Measurements from ENCODE around the gene PTPRK. TPM values are rescaled to one million over a fixed set of nuclear protein-coding genes. Genes with fewer than 3 reads are reported as not detected.

The PTPRK gene
- total and polyA plus RNA-seq, 4 donors, result 8.2 to 224 (median 42.9) TPM

- H3K27ac ChIP-seq (ENCODE audit: low read depth in 1 of 2, low read length in 1 of 2), result no peak overlapping the region
- no peak for ATAC-seq (ENCODE audit: insufficient read depth, low FRiP score)
- TF ChIP-seq CTCF (IDR thresholded peaks at IDR 0.05; ENCODE audit: control extremely low read depth, extremely low read depth), result no peak
Measured at GRCh38 chr6:128352366-128352765, 168.0 kb downstream of the PTPRK start.

DNA sequence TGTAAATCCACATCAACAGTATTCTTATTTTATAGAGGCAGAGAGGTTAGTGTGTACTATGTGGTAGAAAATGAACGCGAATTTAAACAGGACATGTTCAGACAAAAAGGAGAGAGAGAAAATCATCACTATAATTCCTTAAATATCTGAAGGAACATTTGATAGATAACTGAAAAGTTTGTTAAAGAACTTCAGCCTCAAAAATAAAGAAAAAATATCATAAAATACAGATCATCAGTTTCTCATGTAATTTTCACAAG lies 169.2 kb downstream of the PTPRK start:
- no peak overlapping the region for H3K27ac ChIP-seq (ENCODE audit: low read depth in 1 of 2, low read length in 1 of 2)
- H3K27me3 ChIP-seq (ENCODE audit: control insufficient read depth in 3 of 3, insufficient read depth in 3 of 3, low read length in 2 of 3), result no peaks in the 10 kb centered on the region
- TF ChIP-seq CTCF (IDR thresholded peaks at IDR 0.05; ENCODE audit: control extremely low read depth, extremely low read depth), result no peak
- no peaks in the 10 kb centered on the region for H3K9me3 ChIP-seq (ENCODE audit: control insufficient read depth in 4 of 4, insufficient read depth in 3 of 4, low read length in 3 of 4)
- DNase-seq (no peak), ATAC-seq (ENCODE audit: insufficient read depth, low FRiP score) (no peak)
- H3K9ac ChIP-seq (ENCODE audit: insufficient read depth in 1 of 2, low read length in 2 of 2), result no peak overlapping the region
- peaks cover 0 to 10% (median 3%) of the 10 kb centered on the region in 5 donors for H3K4me1 ChIP-seq (ENCODE audit: control insufficient read depth in 5 of 5, insufficient read depth in 5 of 5, low read length in 5 of 5)
- H3K36me3 ChIP-seq (ENCODE audit: control insufficient read depth in 4 of 4, insufficient read depth in 4 of 4, low read length in 4 of 4), result no peaks in the 10 kb centered on the region
- no peak overlapping the region for H3K4me3 ChIP-seq
- WGBS, 2 donors, result 86 to 95% methylated on average over 2 of the region's 2 CpGs

More at GRCh38 chr6:128352366-128352765, 168.0 kb downstream of the PTPRK start:
- WGBS, 2 donors, result 96 to 97% methylated on average over 1 of the region's 1 CpG
- H3K9me3 ChIP-seq (ENCODE audit: control insufficient read depth in 4 of 4, insufficient read depth in 3 of 4, low read length in 3 of 4), result no peaks in the 10 kb centered on the region
- H3K9ac ChIP-seq (ENCODE audit: insufficient read depth in 1 of 2, low read length in 2 of 2), result no peak overlapping the region
- H3K36me3 ChIP-seq (ENCODE audit: control insufficient read depth in 4 of 4, insufficient read depth in 4 of 4, low read length in 4 of 4), result no peaks in the 10 kb centered on the region
- H3K27me3 ChIP-seq (ENCODE audit: control insufficient read depth in 3 of 3, insufficient read depth in 3 of 3, low read length in 2 of 3), result no peaks in the 10 kb centered on the region
- H3K4me3 ChIP-seq, result no peak overlapping the region
- DNase-seq, result no peak
- peaks cover 0 to 11% (median 3%) of the 10 kb centered on the region in 5 donors for H3K4me1 ChIP-seq (ENCODE audit: control insufficient read depth in 5 of 5, insufficient read depth in 5 of 5, low read length in 5 of 5)

- 68 to 75% methylated on average over 6 of the region's 6 CpGs for WGBS, 2 donors
Measured at GRCh38 chr6:128350416-128351254, 169.8 kb downstream of the PTPRK start.

More at GRCh38 chr6:128350416-128351254, 169.8 kb downstream of the PTPRK start:
- Histone ChIP-seq H3K27ac (ENCODE audit: low read depth in 1 of 2, low read length in 1 of 2) (no peak overlapping the region), H3K9ac (ENCODE audit: insufficient read depth in 1 of 2, low read length in 2 of 2) (no peak overlapping the region), H3K4me3 (no peak overlapping the region), H3K9me3 (ENCODE audit: control insufficient read depth in 4 of 4, insufficient read depth in 3 of 4, low read length in 3 of 4) (no peaks in the 10 kb centered on the region), H3K36me3 (ENCODE audit: control insufficient read depth in 4 of 4, insufficient read depth in 4 of 4, low read length in 4 of 4) (no peaks in the 10 kb centered on the region), H3K4me1 (ENCODE audit: control insufficient read depth in 5 of 5, insufficient read depth in 5 of 5, low read length in 5 of 5) (peaks cover 0 to 12% (median 3%) of the 10 kb centered on the region in 5 donors), H3K27me3 (ENCODE audit: control insufficient read depth in 3 of 3, insufficient read depth in 3 of 3, low read length in 2 of 3) (no peaks in the 10 kb centered on the region)
- DNase-seq (no peak), ATAC-seq (ENCODE audit: insufficient read depth, low FRiP score) (no peak)
- TF ChIP-seq CTCF (IDR thresholded peaks at IDR 0.05; ENCODE audit: control extremely low read depth, extremely low read depth), result no peak

Measured in lung (tissue), 12 donors.